ENCODE measurements around the gene BOLA1.
A peak's percentile ranks its signal among the peaks of the same experiment; 100 is the strongest.

BOLA1 gene

DNA sequence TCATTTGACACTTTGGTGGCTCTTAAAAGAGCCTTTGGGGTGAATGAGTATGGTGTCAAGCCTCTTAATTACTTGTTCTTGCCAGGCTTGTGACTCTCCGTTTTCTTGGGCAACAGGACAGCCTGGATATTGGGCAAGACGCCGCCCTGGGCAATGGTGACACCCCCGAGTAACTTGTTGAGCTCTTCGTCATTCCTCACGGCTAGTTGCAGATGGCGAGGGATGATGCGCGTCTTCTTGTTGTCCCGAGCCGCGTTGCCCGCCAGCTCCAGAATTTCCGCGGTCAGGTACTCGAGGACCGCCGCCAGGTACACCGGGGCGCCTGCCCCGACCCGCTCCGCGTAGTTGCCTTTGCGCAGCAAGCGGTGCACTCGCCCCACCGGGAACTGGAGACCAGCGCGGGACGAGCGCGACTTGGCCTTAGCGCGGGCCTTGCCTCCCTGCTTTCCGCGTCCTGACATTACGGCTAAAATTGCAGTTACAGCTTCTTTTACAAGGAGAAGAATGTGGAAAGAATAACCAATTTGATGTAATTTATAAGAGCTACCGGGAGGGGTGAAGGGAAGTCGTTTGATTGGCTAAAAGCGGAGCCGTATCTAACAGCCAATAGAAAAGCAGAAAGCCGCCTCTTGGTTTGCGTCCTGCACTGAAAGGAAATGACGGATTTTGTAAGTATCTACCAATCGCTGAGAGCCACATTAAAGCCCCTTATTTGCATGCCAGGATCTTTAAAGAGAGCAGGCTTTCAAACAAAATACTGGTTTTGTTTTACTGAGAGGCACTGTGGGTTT, 11.7 kb upstream of the BOLA1 start:
- peak; percentile 99 for DNase-seq

DNA sequence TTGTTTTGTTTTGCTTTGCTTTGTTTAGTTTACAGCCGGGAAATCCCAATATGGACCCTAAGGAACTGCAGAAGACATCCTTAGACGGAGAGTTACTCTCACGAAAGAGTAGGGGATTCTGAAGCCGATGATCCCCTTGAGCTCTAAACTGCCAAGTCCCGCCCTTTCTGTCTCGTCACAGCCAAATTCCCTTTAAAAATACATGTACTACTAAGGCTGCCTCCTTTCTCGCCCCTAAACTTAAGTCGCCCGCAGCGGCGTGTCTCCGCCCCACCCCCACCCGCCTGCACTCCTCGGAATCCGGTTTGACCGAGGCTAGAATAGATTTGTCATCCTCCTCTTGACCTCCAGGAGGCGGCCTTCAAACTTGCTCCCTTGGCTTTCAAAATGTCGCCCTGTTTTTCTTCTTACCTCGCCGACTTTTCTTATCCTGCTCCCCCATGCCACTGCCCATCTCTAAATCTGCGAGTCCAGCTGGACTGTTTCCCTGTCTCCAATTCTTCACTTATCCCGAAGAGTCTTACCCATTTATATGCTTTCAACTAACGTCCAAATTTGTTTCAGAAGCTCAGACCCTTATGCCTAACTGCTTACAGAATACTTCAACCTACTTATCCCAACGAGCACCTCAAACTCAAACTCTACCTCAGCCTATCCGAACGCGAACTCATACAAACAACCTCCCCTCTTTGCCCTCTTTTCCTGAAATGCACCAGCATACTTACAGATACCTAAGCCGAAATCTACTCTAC, 10.9 kb upstream of the BOLA1 start:
- peak; percentile 72 for DNase-seq

- DNase-seq: no peak
Measured at GRCh38 chr1:149888999-149889289, 10.4 kb upstream of the BOLA1 start.

- DNase-seq: no peak
Measured at GRCh38 chr1:149896575-149896974, 2.8 kb upstream of the BOLA1 start.

- no peak for DNase-seq
Measured at GRCh38 chr1:149903836-149904491, 4.6 kb downstream of the BOLA1 start.

GRCh38 chr1:149906570-149907075, 7.3 kb downstream of the BOLA1 start:
- DNase-seq: no peak

DNA sequence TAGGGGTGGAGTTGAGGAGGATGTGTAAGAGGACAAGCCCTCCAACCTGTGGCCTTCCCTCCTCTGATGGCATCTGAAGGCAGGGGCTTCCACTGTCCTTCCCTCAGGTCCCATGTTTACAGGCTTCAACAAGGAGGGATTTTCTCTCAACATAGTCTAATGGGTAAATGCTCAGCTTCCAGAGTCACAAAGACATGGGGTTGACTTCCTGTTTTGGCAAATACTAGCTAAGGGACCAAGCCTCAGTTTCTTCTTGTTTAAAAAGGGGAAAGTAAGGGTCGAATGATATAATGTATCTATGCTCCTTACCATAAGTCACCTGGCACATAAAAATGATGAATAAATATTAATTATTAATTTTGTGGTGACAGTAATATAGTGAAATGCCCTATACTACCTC, 15.2 kb downstream of the BOLA1 start:
- DNase-seq: no peak

- no peak for DNase-seq
Measured at GRCh38 chr1:149915429-149916192, 16.2 kb downstream of the BOLA1 start.

DNA sequence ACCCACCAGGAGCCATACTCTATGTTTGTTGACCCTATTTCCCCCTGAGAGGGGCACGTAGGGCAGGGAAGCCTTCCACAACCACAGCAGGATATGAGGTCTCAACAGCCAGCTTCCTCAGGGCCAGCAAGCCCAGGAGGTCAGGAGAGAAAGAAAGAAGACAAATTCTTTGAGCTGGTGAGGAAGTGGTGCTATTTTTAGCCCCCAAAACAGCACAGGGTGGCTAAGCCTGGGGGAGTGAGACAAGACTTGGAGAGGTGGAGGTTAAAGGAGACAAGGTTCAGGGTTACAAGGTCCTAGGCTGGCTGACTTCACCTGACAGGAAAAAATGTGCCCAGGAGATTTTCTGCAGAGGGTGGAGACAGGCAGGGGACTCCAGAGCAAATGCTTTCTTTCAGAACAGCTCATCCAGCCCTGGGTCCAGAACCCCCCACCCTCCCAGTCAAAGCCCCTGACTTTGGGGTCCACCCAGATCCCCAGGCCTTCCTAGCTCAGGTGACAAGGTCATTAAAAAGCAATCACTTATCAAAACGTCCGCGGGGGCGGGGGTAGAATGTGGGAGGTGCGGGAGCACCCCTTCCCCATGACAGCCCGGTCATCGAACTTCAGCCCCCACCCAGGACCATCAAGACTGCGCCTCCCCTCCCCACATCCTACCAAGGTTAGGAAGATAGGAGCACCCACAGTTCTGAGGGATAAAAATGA, 17.0 kb downstream of the BOLA1 start:
- no peak for DNase-seq

GRCh38 chr1:149916898-149917252, 17.5 kb downstream of the BOLA1 start:
- DNase-seq: no peak

DNA sequence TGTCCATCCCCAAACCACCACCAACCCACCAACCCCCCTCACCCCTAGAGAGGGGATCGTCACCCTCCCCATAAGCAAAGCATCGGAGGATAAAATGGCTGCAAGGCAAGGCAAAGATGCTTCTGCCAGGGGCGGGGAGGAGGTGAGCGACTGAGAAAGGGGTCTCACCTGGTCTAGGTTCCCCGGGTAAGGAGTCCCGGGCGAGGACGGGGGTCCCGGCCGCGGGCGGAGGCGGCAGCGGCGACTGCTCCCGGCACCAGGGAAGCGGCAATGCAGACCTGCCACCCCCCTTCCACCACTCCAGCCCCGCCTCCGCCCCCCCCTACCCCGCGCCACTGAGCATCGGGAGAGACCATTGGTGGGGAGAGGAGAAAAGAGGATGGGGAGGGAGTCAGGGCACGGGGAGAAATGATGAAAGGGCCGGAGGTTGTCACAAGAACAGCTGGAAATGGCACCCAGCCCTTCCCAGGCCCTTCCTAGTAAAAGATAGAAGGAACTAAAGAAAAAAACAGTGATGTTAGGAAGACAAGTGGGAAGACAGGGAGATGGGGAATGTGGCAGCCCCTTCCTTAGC, 18.3 kb downstream of the BOLA1 start, which contains the start of gene SV2A:
Gene SV2A (minus strand): TSS at position 274 of the 574 bp plus-strand sequence. CDS start 4,004 bp downstream, outside the sequence.
- DNase-seq: no peak

DNA sequence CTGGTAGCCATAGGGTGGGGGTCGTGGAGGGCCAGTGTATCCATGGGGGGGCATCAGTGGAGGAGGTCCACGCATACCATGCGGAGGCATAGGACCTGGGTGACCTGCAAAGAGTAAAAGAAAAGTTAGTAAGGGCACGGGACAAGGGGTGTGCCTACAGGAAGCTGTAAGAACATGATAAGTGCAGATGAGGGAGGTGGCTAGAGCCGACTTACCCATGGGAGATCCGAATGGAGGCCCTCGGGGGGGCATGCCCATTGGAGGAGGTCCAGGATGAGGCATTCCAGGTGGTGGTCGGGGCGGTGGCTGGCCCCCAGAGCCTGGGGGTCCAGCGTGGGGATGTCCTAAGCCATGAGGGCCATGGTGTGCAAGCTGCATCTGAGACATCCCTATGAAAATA, 24.3 kb downstream of the BOLA1 start:
- DNase-seq: no peak

DNA sequence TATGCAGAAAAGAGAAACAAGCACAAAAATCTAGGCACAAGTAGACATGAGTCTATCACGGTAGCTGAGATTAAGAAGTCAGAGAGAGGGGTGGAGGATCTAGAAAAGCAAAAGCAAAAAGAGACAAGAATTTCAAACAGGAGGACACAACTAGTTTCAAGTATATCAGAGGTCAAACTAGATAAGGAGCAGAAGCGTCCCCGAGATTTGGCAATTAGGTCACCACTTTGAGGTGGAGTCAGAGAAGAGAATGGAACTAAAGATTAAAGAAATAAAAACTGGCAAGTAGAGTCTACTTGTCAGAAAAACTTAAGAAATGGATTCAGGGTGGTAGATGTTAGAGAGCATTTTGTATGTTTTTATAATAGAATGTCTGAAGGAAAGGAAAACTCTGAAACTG, 26.0 kb downstream of the BOLA1 start:
- DNase-seq: no peak

DNA sequence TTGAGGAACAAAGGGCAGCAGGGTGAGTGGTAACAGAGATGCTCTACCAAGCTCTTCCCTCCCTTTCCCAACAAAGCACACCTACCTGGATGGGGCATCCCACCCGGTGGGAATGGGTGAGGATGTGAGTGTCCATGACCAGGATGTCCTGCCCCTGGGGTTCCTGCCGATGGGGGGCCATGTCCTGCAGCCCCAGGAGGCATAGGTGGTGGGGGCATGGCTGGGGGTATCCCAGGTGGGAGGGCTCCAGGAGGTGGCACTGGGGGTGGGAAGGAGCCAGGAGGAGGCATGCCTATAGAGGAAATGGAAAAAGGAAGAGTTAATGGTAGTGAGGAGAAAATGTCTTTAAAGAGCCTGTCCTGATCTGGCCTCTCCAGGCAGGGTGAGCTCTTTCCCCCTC, 26.4 kb downstream of the BOLA1 start:
- DNase-seq: no peak

GRCh38 chr1:149926296-149926695, 26.9 kb downstream of the BOLA1 start:
- DNase-seq: no peak

- no peak for DNase-seq
Measured at GRCh38 chr1:149927056-149927562, 27.7 kb downstream of the BOLA1 start.

DNA sequence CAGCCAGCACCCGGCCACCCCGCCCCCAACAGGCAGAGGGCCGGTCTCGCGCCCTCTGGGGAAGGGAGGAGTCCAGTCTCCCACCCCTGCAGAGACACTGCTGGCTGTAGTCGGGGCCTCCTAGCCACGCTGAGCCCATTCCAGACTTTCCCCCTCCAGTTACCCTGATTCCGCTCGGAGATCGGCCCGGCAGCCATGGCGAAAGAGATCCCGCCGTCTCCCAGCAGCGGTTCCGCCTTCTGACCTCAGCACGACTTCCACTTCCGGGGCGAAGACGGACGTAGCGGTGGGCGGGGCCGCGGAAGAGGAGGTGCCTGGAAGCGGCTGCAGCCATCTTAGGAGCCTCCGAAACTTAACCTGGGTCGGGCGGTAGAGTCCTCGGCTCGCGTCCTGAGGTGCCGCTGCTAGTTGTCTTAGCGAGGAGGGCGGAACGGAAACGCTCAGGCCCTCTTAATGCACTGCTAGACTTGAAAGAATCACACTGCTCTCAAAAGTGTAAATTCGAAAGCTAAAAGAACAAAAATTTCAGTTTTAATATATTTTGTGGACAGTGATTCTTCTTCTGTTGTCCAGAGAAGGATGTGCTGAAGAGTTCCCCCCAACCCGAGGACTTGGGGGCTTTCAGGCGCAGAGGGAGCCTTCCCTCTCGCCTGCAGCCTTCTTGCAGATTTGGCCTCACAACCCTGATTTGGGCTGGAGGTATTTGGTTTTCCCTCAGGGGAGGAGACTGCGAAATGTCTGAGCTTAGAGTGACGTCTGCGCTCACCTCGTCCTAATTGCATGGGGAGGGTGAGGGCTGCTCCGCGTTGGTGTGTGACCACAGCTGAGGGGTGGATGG, 28.4 kb downstream of the BOLA1 start, which contains the start of gene SF3B4:
Gene SF3B4 (minus strand): TSS at position 241 of the 838 bp plus-strand sequence. CDS start 44 bp downstream, at position 197.
- DNase-seq: peak; percentile 96

DNA sequence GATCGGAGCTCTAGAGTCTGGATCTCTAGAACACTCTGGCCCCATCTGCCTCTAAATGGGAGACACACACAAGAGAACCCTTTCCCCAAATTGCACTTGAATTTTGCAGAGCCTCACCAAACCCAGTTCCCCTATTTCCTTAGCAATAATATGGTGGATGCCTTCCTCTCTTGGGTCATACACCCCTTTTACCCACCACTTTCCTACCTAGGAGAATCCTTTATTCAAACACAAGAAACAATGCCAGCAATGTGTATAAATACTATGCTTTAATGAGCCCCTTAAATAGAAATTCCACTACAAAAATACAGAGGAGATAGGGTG, 29.0 kb downstream of the BOLA1 start:
- no peak for DNase-seq

GRCh38 chr1:149929856-149930255, 30.5 kb downstream of the BOLA1 start:
- no peak for DNase-seq

DNA sequence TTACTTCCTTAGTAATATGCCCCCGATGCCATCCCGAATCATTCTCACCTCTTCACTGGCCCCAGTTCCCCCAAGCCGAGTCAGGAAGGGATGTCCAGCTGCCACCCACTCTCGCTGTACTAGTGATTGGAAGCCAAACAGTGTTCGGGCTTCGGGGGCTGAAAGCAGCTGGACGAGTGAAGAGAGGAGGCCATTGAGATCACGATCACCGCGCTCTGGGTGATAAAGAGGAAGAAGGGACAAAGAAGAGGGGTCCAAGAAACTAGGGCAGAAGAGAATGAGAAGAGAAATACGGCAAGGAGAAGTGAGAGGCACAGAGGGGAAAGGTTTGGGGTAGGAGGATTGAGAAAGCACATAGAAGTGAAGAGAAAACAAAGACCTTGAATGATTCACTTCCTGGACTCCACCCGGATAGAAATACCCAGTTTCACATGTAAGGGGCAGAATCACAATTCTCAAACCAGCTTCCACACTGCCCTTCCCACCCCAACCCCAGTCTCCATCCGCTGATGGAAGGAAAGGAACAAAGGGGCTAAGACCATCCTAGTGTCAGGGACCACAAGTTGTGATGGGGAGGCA, 31.9 kb downstream of the BOLA1 start:
- DNase-seq: no peak

Measured in NCI-H1048 (cell line).